ENCODE measurements around the gene DAZAP1.

DNA sequence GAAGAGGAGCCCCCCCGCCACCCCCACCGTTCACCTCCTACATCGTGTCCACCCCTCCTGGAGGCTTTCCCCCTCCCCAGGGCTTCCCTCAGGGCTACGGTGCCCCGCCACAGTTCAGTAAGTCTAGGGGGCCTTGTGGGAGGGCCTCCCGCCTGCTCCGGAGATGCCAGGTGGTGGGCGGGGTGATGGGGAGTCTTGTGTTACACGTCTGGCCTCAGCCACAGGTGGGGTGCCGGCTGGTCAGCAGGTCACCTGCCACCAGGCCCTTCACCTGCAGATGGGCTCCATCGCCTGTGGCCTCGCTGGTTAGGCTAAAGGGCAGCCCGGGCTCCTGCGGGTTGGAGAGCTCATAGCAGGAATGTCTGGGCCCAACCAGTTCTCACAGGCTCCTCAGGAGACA is 22.9 kb downstream of the DAZAP1 start:
- TF ChIP-seq, protein P1, sequence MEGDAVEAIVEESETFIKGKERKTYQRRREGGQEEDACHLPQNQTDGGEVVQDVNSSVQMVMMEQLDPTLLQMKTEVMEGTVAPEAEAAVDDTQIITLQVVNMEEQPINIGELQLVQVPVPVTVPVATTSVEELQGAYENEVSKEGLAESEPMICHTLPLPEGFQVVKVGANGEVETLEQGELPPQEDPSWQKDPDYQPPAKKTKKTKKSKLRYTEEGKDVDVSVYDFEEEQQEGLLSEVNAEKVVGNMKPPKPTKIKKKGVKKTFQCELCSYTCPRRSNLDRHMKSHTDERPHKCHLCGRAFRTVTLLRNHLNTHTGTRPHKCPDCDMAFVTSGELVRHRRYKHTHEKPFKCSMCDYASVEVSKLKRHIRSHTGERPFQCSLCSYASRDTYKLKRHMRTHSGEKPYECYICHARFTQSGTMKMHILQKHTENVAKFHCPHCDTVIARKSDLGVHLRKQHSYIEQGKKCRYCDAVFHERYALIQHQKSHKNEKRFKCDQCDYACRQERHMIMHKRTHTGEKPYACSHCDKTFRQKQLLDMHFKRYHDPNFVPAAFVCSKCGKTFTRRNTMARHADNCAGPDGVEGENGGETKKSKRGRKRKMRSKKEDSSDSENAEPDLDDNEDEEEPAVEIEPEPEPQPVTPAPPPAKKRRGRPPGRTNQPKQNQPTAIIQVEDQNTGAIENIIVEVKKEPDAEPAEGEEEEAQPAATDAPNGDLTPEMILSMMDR (IDR thresholded peaks at IDR 0.05): no peak
- TF ChIP-seq TP53 (CRISPR knock-in tag; IDR thresholded peaks at IDR 0.05) (no peak), ETV6 (CRISPR knock-in tag; IDR thresholded peaks at IDR 0.05) (no peak), SOX15 (CRISPR knock-in tag; IDR thresholded peaks at IDR 0.05) (no peak)
- TF ChIP-seq, protein P2, sequence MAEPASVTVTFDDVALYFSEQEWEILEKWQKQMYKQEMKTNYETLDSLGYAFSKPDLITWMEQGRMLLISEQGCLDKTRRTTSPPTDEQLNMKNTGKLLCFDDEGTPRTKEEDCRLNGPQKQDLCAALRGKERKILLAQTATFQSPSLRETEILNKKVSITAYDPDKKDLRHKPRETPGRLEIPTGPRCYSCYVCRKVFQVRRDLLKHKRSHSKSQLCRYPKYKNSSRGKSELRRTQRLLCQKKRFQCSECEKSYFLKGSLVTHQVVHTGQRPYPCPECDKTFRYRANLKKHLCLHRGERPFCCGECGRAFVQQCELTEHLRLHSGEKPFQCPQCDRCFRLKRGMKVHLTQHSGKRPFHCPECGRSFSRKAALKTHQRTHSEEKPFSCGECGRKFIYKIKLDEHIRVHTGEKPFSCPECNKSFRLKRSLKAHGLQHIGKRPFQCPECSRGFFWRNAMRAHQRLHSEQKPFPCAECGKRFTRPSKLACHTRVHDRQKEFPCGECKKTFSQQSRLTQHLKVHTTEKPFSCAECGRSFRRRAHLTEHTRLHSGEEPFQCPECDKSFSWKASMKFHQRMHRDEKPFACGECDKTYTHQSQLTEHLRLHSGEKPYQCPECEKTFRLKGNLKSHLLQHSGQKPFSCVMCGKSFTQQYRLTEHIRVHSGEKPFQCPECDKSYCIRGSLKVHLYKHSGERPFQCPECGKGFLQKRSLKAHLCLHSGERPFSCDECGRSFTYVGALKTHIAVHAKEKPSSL (CRISPR knock-in tag; conservative IDR thresholded peaks at IDR 0.05): no peak
- TF ChIP-seq, protein P3, sequence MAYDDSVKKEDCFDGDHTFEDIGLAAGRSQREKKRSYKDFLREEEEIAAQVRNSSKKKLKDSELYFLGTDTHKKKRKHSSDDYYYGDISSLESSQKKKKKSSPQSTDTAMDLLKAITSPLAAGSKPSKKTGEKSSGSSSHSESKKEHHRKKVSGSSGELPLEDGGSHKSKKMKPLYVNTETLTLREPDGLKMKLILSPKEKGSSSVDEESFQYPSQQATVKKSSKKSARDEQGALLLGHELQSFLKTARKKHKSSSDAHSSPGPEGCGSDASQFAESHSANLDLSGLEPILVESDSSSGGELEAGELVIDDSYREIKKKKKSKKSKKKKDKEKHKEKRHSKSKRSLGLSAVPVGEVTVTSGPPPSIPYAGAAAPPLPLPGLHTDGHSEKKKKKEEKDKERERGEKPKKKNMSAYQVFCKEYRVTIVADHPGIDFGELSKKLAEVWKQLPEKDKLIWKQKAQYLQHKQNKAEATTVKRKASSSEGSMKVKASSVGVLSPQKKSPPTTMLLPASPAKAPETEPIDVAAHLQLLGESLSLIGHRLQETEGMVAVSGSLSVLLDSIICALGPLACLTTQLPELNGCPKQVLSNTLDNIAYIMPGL (CRISPR knock-in tag; IDR thresholded peaks at IDR 0.05): no peak
